Left lung (tissue), 10 donors: Measurements from ENCODE around the gene KIF5C. TPM values are rescaled to one million over a fixed set of nuclear protein-coding genes. Genes with fewer than 3 reads are reported as not detected.

Experiments used
- ATAC-seq: fragments of 200-7000 bp; cut with Tn5 transposase; one replicate; pipeline ENCODE4 v1.9.1; 2020; ENCODE audit warnings: moderate library complexity
- DNase-seq, 4 donors: peaks; one replicate each; pipeline ENCODE4 v3.0.0-alpha.2; 2013 to 2020
- H3K27ac ChIP-seq, 2 donors: fragments of 200-600 bp; sonication (generic) in 1 of 2; one replicate each; pipeline versions ENCODE4 v1.5.0 to v1.8.0; 2020 to 2021
- H3K27me3 ChIP-seq, 2 donors: fragments of 200-600 bp; sonication (generic) in 1 of 2; one replicate each; pipeline versions ENCODE4 v1.5.0 to v1.8.0; 2020 to 2021
- H3K36me3 ChIP-seq, 2 donors: fragments of 200-600 bp; sonication (generic) in 1 of 2; one replicate each; pipeline versions ENCODE4 v1.5.0 to v1.8.0; 2020 to 2021
- H3K4me1 ChIP-seq, 2 donors: fragments of 200-600 bp; one replicate each; pipeline ENCODE4 v1.8.0; 2021
- H3K4me3 ChIP-seq, 2 donors: fragments of 200-600 bp; sonication (generic) in 1 of 2; one replicate each; pipeline versions ENCODE4 v1.5.0 to v1.8.0; 2020 to 2021; ENCODE audit warnings: mild to moderate bottlenecking in 1 of 2
- H3K9me3 ChIP-seq, 2 donors: fragments of 200-600 bp; sonication (generic) in 1 of 2; one replicate each; pipeline versions ENCODE4 v1.5.0 to v1.8.0; 2020 to 2021
- intact Hi-C, 2 donors: fragments of 100-400 bp; cut with DNase I; formaldehyde crosslinking; loops; one replicate each; pipeline versions ENCODE4 v1.11.2 to v1.14.2; 2022
- polyA plus RNA-seq, 6 donors: library from polyadenylated mRNA; unstranded; fragments of 120-200 nt; gene quantifications; one replicate each; pipeline ENCODE4 v1.2.1, GENCODE V29; 2013; ENCODE audit not compliant: insufficient read length in 6 of 6
- total RNA-seq, 2 donors: library from RNA; stranded (reverse); fragmentation: NEBNext Ultra II Directional; extraction: Animal tissue kit (Norgen Biotek cat#: 25700); gene quantifications; one replicate each; pipeline ENCODE4 v1.2.1, GENCODE V29; 2021
- TF ChIP-seq, protein P1 (sequence below), 2 donors: fragments of 200-600 bp; sonication (generic) in 1 of 2; IDR thresholded peaks; one replicate each; pipeline versions ENCODE4 v1.5.0 to v1.8.0; 2021; ENCODE audit warnings: antibody characterized with exemption in 2 of 2
- donor health status: DM: no; HTN: yes; CAD: no.
- donor health status: DM: no; HTN: no; CAD: no.

Gene KIF5C
- total and polyA plus RNA-seq, 8 donors: 0.92 to 27.4 (median 20.3) TPM

DNA sequence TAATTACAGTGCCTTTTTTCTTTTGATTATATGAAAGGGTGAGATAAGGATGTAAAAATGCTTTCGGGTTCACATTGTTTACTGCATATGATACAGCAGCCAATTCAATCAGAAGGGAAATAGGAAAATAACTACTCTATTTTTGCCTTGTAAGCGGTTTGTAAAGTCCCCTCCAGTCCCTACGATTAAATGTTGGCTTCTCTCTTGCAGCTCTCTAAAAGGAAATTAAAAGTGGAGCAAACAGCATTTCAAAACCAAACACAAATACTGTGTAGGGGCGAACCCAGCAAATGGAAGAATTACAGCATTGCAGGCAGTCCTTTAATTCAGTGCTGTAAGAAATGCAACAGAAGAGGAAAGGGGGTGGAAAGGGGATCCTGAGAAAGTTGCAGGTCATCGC is 182.4 kb downstream of the KIF5C start:
- Histone ChIP-seq H3K4me3 (no peak overlapping the region), H3K27ac (no peak overlapping the region), H3K4me1 (no peaks in the 10 kb centered on the region), H3K9me3 (no peaks in the 10 kb centered on the region), H3K36me3 (no peaks in the 10 kb centered on the region), H3K27me3 (no peaks in the 10 kb centered on the region)
- DNase-seq (peak in 2 of 4 donors; percentile 66 to 81), ATAC-seq (no peak)
- intact Hi-C loops: no loop called here
- TF ChIP-seq, protein P1, sequence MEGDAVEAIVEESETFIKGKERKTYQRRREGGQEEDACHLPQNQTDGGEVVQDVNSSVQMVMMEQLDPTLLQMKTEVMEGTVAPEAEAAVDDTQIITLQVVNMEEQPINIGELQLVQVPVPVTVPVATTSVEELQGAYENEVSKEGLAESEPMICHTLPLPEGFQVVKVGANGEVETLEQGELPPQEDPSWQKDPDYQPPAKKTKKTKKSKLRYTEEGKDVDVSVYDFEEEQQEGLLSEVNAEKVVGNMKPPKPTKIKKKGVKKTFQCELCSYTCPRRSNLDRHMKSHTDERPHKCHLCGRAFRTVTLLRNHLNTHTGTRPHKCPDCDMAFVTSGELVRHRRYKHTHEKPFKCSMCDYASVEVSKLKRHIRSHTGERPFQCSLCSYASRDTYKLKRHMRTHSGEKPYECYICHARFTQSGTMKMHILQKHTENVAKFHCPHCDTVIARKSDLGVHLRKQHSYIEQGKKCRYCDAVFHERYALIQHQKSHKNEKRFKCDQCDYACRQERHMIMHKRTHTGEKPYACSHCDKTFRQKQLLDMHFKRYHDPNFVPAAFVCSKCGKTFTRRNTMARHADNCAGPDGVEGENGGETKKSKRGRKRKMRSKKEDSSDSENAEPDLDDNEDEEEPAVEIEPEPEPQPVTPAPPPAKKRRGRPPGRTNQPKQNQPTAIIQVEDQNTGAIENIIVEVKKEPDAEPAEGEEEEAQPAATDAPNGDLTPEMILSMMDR (IDR thresholded peaks at IDR 0.05): no peak

DNA sequence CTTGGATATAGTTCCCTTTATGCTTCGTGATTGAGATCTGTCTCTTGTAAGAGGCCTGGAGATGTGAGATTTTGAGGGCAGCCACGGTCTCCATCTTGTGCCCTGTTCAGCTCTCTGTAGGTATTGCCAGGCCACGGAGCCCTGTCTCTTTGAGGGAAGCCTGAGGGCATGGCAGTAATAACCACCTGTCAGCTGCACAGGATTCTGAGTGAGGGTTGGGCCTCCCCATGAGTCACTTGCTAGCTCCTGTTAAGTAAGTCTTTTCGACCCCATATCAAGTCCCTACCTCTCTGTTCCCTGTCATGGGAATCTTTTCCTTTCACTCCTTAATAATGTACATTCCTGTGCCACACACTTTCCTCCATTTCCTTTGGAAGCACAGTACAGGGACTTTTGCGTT is 183.9 kb downstream of the KIF5C start:
- H3K4me1 ChIP-seq: no peaks in the 10 kb centered on the region
- no peak overlapping the region for H3K4me3 ChIP-seq
- ATAC-seq (no peak), DNase-seq (no peak)
- intact Hi-C loops: no loop called here
- TF ChIP-seq, protein P1 (IDR thresholded peaks at IDR 0.05): no peak
- no peaks in the 10 kb centered on the region for H3K36me3 ChIP-seq
- no peaks in the 10 kb centered on the region for H3K27me3 ChIP-seq
- H3K27ac ChIP-seq: no peak overlapping the region
- no peaks in the 10 kb centered on the region for H3K9me3 ChIP-seq

DNA sequence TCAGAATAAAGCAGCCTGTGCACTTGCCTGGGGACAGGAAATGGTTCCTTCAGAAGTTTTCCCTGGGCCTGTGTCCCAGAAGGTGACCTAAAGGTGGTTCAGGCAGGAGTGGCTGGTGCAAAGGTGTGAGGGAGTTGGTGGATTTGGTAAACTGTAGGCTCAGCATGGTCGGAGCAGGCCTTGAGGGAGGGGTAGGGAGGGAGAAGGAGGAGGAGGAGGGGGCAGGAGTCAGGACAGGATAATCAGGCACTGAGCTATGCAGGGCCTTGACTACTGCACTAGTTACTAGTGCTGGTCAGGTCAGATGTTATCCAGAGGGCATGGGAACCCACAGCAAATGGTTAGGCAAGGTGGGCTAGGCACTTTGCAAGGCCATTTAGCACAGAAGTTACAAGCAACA is 184.8 kb downstream of the KIF5C start:
- Histone ChIP-seq H3K9me3 (no peaks in the 10 kb centered on the region), H3K27me3 (no peaks in the 10 kb centered on the region), H3K4me1 (no peaks in the 10 kb centered on the region), H3K36me3 (no peaks in the 10 kb centered on the region), H3K4me3 (no peak overlapping the region), H3K27ac (no peak overlapping the region)
- intact Hi-C loops: no loop called here
- no peak for DNase-seq
- TF ChIP-seq, protein P1 (IDR thresholded peaks at IDR 0.05): no peak
- no peak for ATAC-seq

DNA sequence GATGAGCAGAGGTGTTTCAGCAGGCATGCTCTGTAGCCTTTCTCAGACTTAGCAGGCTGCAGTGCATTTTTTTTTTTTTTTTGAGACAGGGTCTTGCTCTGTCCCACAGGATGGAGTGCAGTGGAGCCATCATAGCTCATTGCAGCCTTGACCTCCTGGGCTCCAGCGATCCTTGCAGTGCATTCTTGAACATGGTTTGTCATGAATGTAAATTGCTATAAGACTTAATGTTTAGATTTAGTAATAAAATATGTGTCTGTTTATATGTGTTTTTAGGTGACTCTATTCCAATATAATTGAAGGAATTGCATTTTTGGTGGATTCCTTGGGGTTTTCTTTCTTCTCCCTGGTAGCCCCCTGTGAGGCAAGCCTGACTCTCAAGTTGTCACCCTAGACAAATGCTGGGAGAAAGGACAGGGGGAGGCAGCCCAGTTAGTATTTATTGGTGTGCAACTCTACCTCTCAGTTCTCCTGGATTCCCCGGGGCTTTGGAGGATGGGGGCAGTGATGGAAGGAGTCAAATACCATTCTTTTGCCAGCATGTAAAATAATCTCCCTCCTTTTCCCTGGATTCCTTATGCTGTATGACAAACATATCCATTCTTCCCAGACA is 186.2 kb downstream of the KIF5C start:
- TF ChIP-seq, protein P1 (IDR thresholded peaks at IDR 0.05): no peak
- no peak overlapping the region for H3K4me3 ChIP-seq
- intact Hi-C loops: no loop called here

DNA sequence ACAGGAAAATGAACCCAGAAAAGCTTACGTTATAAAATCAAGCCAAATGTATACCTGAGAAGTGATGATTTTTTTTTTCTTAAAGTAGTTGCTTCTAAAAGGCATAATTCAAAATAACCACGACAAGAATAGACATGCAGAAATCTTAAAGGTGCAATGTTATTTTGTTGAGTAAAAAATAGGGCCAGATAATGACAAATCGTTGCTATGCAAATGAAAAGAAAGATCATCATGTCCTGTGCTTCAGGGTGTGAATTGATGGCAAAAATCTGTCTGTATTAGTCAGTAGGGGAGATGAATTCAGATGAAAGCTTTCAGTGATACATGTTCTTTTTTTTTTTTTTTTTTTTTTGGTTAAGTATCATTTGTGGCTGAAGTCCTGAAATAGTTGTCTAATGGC is 187.5 kb downstream of the KIF5C start:
- no peaks in the 10 kb centered on the region for H3K36me3 ChIP-seq
- H3K4me1 ChIP-seq: no peaks in the 10 kb centered on the region
- H3K27ac ChIP-seq: no peak overlapping the region
- intact Hi-C loops: no loop called here
- DNase-seq: no peak
- no peaks in the 10 kb centered on the region for H3K27me3 ChIP-seq
- ATAC-seq: no peak
- H3K9me3 ChIP-seq: no peaks in the 10 kb centered on the region
- no peak overlapping the region for H3K4me3 ChIP-seq
- TF ChIP-seq, protein P1 (IDR thresholded peaks at IDR 0.05): no peak

More for the DNA sequence above, 186.2 kb downstream of the KIF5C start:
- Histone ChIP-seq H3K4me1 (no peaks in the 10 kb centered on the region), H3K27me3 (no peaks in the 10 kb centered on the region), H3K36me3 (no peaks in the 10 kb centered on the region), H3K27ac (no peak overlapping the region), H3K9me3 (no peaks in the 10 kb centered on the region)
- no peak for ATAC-seq
- no peak for DNase-seq
